ENCODE data around the gene MYCBP2.

GRCh38 chr13:77239312-77239711 lies 87.6 kb downstream of the MYCBP2 start:
- no peak for TF ChIP-seq POLR2A (IDR thresholded peaks at IDR 0.05)
- TF ChIP-seq CTCF (IDR thresholded peaks at IDR 0.05) = no peak
- no peak for TF ChIP-seq POLR2AphosphoS5 (IDR thresholded peaks at IDR 0.05)
